Peyer's patch (tissue), 4 donors: ENCODE data around the gene MPV17L. TPM values are rescaled to one million over a fixed set of nuclear protein-coding genes. Genes with fewer than 3 reads are reported as not detected.

Experiments used
- DNase-seq, 3 donors: peaks; one replicate each; pipeline ENCODE4 v3.0.0-alpha.2; 2017 to 2019
- H3K27ac ChIP-seq, 4 donors: fragments of 200-600 bp; sonication (generic); one replicate each; pipeline ENCODE4 v1.5.1; 2016 to 2019
- H3K27me3 ChIP-seq, 2 donors: fragments of 200-600 bp; sonication (generic); one replicate each; pipeline ENCODE4 v1.5.1; 2019
- H3K36me3 ChIP-seq, 3 donors: fragments of 200-600 bp; sonication (generic); one replicate each; pipeline ENCODE4 v1.5.1; 2016 to 2019
- H3K4me1 ChIP-seq, 4 donors: fragments of 200-600 bp; sonication (generic); one replicate each; pipeline ENCODE4 v1.5.1; 2016 to 2019
- H3K4me3 ChIP-seq, 4 donors: fragments of 200-600 bp; sonication (generic); 1 replicate in 3 of 4; 2 replicates in 1 of 4; pipeline ENCODE4 v1.5.1; 2016 to 2019; ENCODE audit warnings: mild to moderate bottlenecking in 1 of 4
- H3K9me3 ChIP-seq, 4 donors: fragments of 200-600 bp; sonication (generic); one replicate each; pipeline ENCODE4 v1.5.1; 2016 to 2019; ENCODE audit warnings: mild to moderate bottlenecking in 1 of 4
- POLR2A ChIP-seq, 2 donors: fragments of 450-650 bp; IDR thresholded peaks; one replicate each; pipeline ENCODE4 v1.5.1; 2017; ENCODE audit warnings: antibody characterized with exemption in 2 of 2, mild to moderate bottlenecking in 2 of 2, moderate library complexity in 2 of 2
- total RNA-seq, 4 donors: library from RNA; depleted of rRNA; stranded (reverse); fragments of >200 nt; gene quantifications; one replicate each; pipeline ENCODE4 v1.1.0, GENCODE V29; 2016
- TF ChIP-seq, protein P1 (sequence below), 6 experiments: fragments of 450-650 bp in 4 of 6; fragments of 200-600 bp in 2 of 6; sonication (generic) in 1 of 6; IDR thresholded peaks; one replicate each; pipeline ENCODE4 v1.5.1; 2017 to 2019; ENCODE audit warnings: antibody characterized with exemption in 6 of 6, mild to moderate bottlenecking in 3 of 6, moderate library complexity in 1 of 6

The MPV17L gene
- total RNA-seq, 4 donors from 2014 or later = 6.6 to 19.8 (median 14.4) TPM

DNA sequence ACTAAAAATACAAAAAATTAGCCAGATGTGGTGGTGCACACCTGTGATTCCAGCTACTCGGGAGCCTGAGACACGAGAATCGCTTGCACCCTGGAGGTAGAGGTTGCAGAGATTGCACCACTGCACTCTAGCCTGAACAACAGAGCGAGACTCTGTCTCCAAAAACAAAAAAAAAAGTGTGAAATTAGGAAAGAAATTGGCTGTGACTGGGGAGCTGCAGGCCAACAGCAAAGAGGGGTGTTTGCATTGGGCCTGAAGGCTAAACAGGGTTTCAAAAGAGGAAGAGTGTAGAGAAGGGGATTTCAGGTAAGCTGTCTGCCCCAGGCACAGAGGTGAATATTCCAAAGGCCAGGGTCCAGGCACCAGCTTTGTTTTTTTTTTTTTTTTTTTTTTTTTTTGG is 48.2 kb downstream of the MPV17L start:
- Histone ChIP-seq H3K4me1 (peaks cover 0 to 36% (median 0%) of the 10 kb centered on the region in 4 donors), H3K36me3 (no peaks in the 10 kb centered on the region), H3K27ac (no peak overlapping the region), H3K4me3 (no peak overlapping the region), H3K27me3 (no peaks in the 10 kb centered on the region), H3K9me3 (no peaks in the 10 kb centered on the region)
- TF ChIP-seq, protein P1, sequence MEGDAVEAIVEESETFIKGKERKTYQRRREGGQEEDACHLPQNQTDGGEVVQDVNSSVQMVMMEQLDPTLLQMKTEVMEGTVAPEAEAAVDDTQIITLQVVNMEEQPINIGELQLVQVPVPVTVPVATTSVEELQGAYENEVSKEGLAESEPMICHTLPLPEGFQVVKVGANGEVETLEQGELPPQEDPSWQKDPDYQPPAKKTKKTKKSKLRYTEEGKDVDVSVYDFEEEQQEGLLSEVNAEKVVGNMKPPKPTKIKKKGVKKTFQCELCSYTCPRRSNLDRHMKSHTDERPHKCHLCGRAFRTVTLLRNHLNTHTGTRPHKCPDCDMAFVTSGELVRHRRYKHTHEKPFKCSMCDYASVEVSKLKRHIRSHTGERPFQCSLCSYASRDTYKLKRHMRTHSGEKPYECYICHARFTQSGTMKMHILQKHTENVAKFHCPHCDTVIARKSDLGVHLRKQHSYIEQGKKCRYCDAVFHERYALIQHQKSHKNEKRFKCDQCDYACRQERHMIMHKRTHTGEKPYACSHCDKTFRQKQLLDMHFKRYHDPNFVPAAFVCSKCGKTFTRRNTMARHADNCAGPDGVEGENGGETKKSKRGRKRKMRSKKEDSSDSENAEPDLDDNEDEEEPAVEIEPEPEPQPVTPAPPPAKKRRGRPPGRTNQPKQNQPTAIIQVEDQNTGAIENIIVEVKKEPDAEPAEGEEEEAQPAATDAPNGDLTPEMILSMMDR (IDR thresholded peaks at IDR 0.05) = no peak
- TF ChIP-seq POLR2A (IDR thresholded peaks at IDR 0.05) = no peak
- no peak for DNase-seq

DNA sequence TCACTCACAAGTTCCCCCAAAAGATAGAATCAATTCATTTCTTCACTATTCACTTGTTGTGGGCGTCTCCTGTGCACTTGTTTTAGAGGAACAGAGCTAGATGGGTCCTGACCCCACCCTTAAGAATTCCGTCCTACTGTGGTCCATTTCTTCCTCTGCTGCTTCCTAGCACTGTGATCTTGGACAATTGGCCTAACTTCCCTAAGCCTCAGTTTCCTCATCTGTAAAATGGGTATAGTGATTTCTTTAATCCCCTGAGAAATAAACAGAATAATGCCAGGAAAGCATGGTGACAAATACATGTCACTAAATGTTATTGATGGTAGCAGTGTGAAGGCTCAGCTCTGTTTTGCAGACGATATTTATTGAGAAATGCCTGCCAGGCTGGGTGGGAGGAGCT is 48.7 kb downstream of the MPV17L start:
- Histone ChIP-seq H3K36me3 (no peaks in the 10 kb centered on the region), H3K9me3 (no peaks in the 10 kb centered on the region), H3K4me3 (no peak overlapping the region), H3K4me1 (peaks cover 0 to 36% (median 0%) of the 10 kb centered on the region in 4 donors), H3K27ac (no peak overlapping the region), H3K27me3 (no peaks in the 10 kb centered on the region)
- no peak for TF ChIP-seq POLR2A (IDR thresholded peaks at IDR 0.05)
- TF ChIP-seq, protein P1 (IDR thresholded peaks at IDR 0.05) = no peak
- DNase-seq = no peak

DNA sequence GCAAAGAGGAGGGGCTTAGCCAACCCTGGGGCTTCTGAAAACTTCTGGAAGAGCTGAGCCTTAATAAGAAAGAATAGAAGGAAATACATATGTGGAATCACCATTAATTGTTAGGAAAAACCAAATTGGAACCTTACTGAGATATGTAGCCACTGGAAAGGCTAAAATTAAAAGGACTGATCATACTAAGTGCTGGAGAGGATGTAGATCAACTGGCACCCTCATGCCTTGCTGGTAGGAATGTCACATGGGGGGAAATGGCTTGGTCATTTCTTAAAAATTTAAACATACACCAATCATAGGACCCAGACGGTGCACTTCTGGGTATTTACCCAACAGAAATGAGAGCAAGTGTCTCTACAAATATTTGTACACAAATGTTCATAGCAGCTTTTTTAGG is 49.9 kb downstream of the MPV17L start:
- no peak for DNase-seq
- H3K36me3 ChIP-seq = no peaks in the 10 kb centered on the region
- no peaks in the 10 kb centered on the region for H3K9me3 ChIP-seq
- H3K27me3 ChIP-seq = no peaks in the 10 kb centered on the region
- no peak overlapping the region for H3K4me3 ChIP-seq
- H3K4me1 ChIP-seq = peaks cover 0 to 26% (median 0%) of the 10 kb centered on the region in 4 donors
- TF ChIP-seq POLR2A (IDR thresholded peaks at IDR 0.05) = no peak
- TF ChIP-seq, protein P1 (IDR thresholded peaks at IDR 0.05) = no peak
- no peak overlapping the region for H3K27ac ChIP-seq

DNA sequence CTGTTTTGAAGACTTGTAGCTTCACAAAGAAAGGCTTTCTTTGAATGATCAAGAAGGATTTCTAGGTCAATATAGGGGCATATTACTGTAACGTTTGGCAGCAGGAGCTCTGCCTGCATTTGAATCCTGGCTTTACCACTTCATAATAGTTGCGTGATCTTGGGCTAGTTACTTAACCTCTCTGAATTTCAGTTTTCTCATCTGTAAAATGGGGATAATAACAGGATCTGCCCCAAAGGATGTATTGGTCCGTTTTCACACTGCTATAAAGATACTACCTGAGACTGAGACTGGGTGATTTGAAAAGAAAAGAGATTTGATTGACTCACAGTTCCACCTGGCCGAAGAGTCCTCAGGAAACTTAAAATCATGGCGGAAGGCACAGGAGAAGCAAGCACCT is 51.3 kb downstream of the MPV17L start:
- DNase-seq = no peak
- Histone ChIP-seq H3K4me1 (peaks cover 0 to 16% (median 0%) of the 10 kb centered on the region in 4 donors), H3K9me3 (no peaks in the 10 kb centered on the region), H3K27me3 (no peaks in the 10 kb centered on the region), H3K27ac (no peak overlapping the region), H3K4me3 (no peak overlapping the region), H3K36me3 (no peaks in the 10 kb centered on the region)
- TF ChIP-seq POLR2A (IDR thresholded peaks at IDR 0.05) = no peak
- TF ChIP-seq, protein P1 (IDR thresholded peaks at IDR 0.05) = no peak

DNA sequence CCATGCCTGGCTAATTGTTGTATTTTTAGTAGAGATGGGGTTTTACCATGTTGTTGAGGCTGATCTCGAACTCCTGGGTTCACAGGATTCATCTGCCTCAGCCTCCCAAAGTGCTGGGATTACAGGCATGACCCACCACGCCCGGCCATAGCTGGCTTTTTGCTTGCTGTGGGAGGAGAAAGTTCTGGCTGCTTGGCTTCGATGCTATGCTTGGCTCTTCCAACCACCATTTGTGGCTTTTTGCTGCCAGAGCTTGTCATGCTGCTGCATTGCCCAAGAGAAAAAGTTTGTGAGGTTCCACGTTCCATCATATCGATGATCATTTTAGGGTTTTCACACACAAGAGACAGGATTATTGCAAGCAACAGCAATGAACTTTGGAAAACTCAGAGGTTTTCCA is 55.1 kb downstream of the MPV17L start:
- DNase-seq = no peak
- no peak overlapping the region for H3K27ac ChIP-seq
- no peak for TF ChIP-seq POLR2A (IDR thresholded peaks at IDR 0.05)
- TF ChIP-seq, protein P1 (IDR thresholded peaks at IDR 0.05) = no peak
- no peaks in the 10 kb centered on the region for H3K9me3 ChIP-seq
- H3K36me3 ChIP-seq = no peaks in the 10 kb centered on the region
- H3K4me1 ChIP-seq = peaks cover 0 to 14% (median 0%) of the 10 kb centered on the region in 4 donors
- no peak overlapping the region for H3K4me3 ChIP-seq
- no peaks in the 10 kb centered on the region for H3K27me3 ChIP-seq
